ENCODE data around the gene NFIB. TPM values are rescaled to one million over a fixed set of nuclear protein-coding genes. Genes with fewer than 3 reads are reported as not detected.

The NFIB gene
- total and polyA plus RNA-seq, 8 donors, result 6.7 to 624 (median 71.4) TPM

DNA sequence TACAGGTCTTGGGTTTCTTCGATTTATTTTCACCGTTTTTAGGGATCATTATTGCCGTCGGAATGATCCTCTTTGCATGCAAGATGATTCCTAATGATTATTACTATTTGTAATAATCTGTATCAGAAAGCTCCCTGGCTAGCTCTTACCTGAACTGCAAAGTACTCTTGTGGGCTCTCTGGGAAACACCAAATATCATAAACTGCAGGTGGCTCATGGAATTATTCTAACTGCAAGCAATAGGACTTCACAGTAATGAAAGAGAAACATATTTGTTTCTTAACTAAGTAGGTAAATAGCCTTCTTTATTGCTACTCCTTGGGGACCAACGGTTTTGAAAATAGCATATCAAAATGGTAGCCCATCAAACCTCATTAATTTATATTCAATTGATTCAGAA lies 219.4 kb downstream of the NFIB start:
- no peaks in the 10 kb centered on the region for H3K36me3 ChIP-seq
- no peaks in the 10 kb centered on the region for H3K27me3 ChIP-seq
- 85 to 89% (median 87%) methylated on average over 5 of the region's 5 CpGs for WGBS, 5 donors
- H3K4me3 ChIP-seq, result no peak overlapping the region
- H3K27ac ChIP-seq, result no peak overlapping the region
- no peaks in the 10 kb centered on the region for H3K9me3 ChIP-seq
- DNase-seq, result no peak
- TF ChIP-seq, protein P1, sequence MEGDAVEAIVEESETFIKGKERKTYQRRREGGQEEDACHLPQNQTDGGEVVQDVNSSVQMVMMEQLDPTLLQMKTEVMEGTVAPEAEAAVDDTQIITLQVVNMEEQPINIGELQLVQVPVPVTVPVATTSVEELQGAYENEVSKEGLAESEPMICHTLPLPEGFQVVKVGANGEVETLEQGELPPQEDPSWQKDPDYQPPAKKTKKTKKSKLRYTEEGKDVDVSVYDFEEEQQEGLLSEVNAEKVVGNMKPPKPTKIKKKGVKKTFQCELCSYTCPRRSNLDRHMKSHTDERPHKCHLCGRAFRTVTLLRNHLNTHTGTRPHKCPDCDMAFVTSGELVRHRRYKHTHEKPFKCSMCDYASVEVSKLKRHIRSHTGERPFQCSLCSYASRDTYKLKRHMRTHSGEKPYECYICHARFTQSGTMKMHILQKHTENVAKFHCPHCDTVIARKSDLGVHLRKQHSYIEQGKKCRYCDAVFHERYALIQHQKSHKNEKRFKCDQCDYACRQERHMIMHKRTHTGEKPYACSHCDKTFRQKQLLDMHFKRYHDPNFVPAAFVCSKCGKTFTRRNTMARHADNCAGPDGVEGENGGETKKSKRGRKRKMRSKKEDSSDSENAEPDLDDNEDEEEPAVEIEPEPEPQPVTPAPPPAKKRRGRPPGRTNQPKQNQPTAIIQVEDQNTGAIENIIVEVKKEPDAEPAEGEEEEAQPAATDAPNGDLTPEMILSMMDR (IDR thresholded peaks at IDR 0.05), result no peak
- no peak for TF ChIP-seq POLR2A (IDR thresholded peaks at IDR 0.05)
- TF ChIP-seq POLR2AphosphoS5 (IDR thresholded peaks at IDR 0.05), result no peak
- TF ChIP-seq EP300 (IDR thresholded peaks at IDR 0.05), result no peak
- peaks cover 14 to 46% (median 28%) of the 10 kb centered on the region in 4 donors for H3K4me1 ChIP-seq
- intact Hi-C loops (cut with DNase I; ENCODE audit: low total_unique reads), result no loop called here

DNA sequence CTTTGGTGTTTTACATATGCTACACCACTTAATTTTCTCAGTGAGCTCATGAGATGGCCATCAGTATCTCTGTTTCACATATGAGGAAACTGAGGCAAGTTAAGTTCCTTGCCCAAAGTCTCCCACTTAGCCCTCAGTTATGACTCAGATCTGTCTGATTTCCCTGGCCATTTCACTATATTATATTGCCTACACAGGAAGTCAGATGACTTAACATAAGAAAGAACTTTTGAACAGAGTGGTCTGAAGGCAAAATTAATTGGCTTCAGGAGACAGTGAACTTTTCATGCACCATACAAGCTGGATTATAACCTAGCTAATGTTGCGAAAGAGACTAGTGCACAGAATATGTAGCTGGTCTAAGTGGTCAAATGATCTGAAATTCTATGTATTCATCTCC lies 221.6 kb downstream of the NFIB start:
- Histone ChIP-seq H3K4me3 (no peak overlapping the region), H3K27me3 (no peaks in the 10 kb centered on the region), H3K9me3 (no peaks in the 10 kb centered on the region), H3K36me3 (peaks cover 0 to 7% (median 0%) of the 10 kb centered on the region in 4 donors), H3K27ac (no peak overlapping the region), H3K4me1 (peaks cover under 1 to 28% (median 12%) of the 10 kb centered on the region in 4 donors)
- no peak for DNase-seq
- 94 to 100% (median 99%) methylated on average over 1 of the region's 1 CpG for WGBS, 5 donors
- no peak for TF ChIP-seq EP300 (IDR thresholded peaks at IDR 0.05)
- intact Hi-C loops (cut with DNase I; ENCODE audit: low total_unique reads), result no loop called here

DNA sequence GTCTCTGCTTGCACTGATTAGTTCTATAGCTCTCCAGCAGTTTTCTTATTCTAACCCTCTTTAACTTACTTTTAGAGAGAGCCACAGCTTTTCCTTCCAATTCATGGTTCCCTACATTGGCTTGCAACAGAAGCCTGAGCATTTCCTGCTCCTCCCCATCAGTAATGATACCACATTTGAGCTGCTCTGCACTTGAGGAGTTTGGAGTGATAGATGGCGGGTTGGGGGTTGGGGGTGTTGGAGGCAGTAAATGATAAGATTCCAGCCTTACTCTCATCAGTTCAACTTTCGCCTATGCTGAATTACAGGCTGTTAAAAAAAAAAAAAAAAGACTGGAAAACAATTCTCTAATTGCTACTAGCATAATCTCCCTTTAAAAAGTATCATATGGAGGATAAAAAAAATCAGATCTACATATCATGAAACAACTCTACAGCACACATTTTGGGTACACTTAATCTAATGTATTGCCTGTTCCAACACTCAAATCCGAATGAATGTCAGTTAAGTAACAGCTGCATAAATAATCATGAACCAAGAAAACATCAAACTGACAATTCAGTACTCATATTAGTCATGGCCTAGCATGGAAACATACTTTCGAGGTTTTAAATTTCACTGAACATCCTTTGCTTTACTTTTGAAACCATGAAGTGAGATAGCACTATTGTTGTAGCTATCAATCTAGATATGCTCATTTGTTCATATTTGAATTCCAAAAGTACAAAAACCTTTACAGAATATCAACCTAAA lies 224.7 kb downstream of the NFIB start:
- H3K4me1 ChIP-seq, result peaks cover 0 to 6% (median 0%) of the 10 kb centered on the region in 4 donors
- WGBS, 5 donors, result 55 to 73% (median 61%) methylated on average over 4 of the region's 4 CpGs
- intact Hi-C loops (cut with DNase I; ENCODE audit: low total_unique reads), result no loop called here
- no peak overlapping the region for H3K4me3 ChIP-seq
- H3K27me3 ChIP-seq, result no peaks in the 10 kb centered on the region
- H3K9me3 ChIP-seq, result no peaks in the 10 kb centered on the region
- TF ChIP-seq POLR2A (IDR thresholded peaks at IDR 0.05) (no peak), POLR2AphosphoS5 (IDR thresholded peaks at IDR 0.05) (no peak), EP300 (IDR thresholded peaks at IDR 0.05) (no peak)
- TF ChIP-seq, protein P1 (IDR thresholded peaks at IDR 0.05), result no peak
- H3K36me3 ChIP-seq, result peaks cover 0 to 12% (median 4%) of the 10 kb centered on the region in 4 donors
- DNase-seq, result no peak
- no peak overlapping the region for H3K27ac ChIP-seq

DNA sequence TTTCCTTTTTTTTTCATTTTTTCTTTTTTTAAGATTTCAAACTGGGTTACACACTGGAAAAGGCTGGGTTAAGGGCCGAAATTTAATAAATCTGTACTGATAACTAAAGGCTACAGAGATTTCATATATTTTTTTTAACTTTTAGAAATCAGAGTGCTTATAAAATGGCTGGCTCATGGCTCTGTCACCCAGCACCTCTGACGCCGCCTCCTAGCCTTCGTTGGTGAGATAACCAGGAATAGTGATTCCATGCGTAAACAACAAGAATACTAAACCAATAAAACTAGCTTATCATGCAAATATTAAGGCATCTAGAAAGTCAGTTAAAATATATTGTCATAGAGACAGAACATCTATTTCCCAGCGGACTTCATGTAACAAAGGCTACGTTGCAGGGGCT lies 226.4 kb downstream of the NFIB start:
- TF ChIP-seq EP300 (IDR thresholded peaks at IDR 0.05), result no peak
- TF ChIP-seq, protein P1 (IDR thresholded peaks at IDR 0.05), result no peak
- no peak for TF ChIP-seq POLR2A (IDR thresholded peaks at IDR 0.05)
- no peak for TF ChIP-seq POLR2AphosphoS5 (IDR thresholded peaks at IDR 0.05)
- no peak overlapping the region for H3K4me3 ChIP-seq
- H3K36me3 ChIP-seq, result peaks cover 0 to 12% (median 4%) of the 10 kb centered on the region in 4 donors
- 80 to 93% (median 86%) methylated on average over 7 of the region's 7 CpGs for WGBS, 5 donors
- H3K4me1 ChIP-seq, result peaks cover 0 to 2% (median 0%) of the 10 kb centered on the region in 4 donors
- no peak for DNase-seq
- H3K27ac ChIP-seq, result no peak overlapping the region
- intact Hi-C loops (cut with DNase I; ENCODE audit: low total_unique reads), result no loop called here
- no peaks in the 10 kb centered on the region for H3K27me3 ChIP-seq
- H3K9me3 ChIP-seq, result no peaks in the 10 kb centered on the region

DNA sequence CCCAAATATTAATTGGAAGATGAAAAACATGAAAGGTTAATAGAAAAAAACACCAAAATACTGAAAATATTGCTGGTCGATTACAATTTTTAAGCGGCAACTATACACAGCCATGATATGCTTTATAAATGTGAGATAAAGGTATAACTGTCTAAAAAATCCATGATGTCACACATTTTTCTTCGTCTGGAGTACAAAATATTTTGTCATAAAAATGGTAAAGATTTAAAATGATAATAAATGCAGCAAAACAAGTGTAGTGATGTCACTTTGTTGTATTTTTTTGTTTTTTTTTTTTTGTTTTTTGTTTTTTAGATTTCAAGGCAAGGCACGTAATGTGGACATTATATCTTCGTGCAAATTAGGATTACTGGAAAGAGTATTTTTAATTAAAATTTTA lies 227.4 kb downstream of the NFIB start:
- no peak for TF ChIP-seq EP300 (IDR thresholded peaks at IDR 0.05)
- TF ChIP-seq, protein P1 (IDR thresholded peaks at IDR 0.05), result no peak
- no peak for TF ChIP-seq POLR2AphosphoS5 (IDR thresholded peaks at IDR 0.05)
- no peak for TF ChIP-seq POLR2A (IDR thresholded peaks at IDR 0.05)

More for the DNA sequence above, 227.4 kb downstream of the NFIB start:
- Histone ChIP-seq H3K27me3 (no peaks in the 10 kb centered on the region), H3K4me1 (no peaks in the 10 kb centered on the region), H3K27ac (no peak overlapping the region), H3K9me3 (no peaks in the 10 kb centered on the region), H3K4me3 (no peak overlapping the region), H3K36me3 (peaks cover 0 to 12% (median 4%) of the 10 kb centered on the region in 4 donors)
- intact Hi-C loops (cut with DNase I; ENCODE audit: low total_unique reads), result no loop called here
- no peak for DNase-seq
- WGBS, 5 donors, result 93 to 96% (median 95%) methylated on average over 5 of the region's 5 CpGs

Measured in stomach (tissue), 9 donors.